Activated T-helper 9 cell treated with anti-CD3 and anti-CD28 coated beads, Interleukin-2, amount 50 U/mL, for 16 hours (primary cell): ENCODE data around the gene DIRAS2.
"Not testable (repeated sequence)": the region's sequence is repeated elsewhere in the genome, so short reads cannot be mapped to it uniquely, and the experiment has no call there.

Experiments
- DNase-seq: peaks from one replicate; pipeline ENCODE4 v3.0.0-alpha.2; 2020; ENCODE audit warnings: low read depth

Gene DIRAS2

GRCh38 chr9:90642570-90643539 is at the start of gene DIRAS2:
TSS of gene DIRAS2 (minus strand) at chr9:90642824. CDS start at chr9:90613827, 28,997 bp downstream.
- no peak for DNase-seq

GRCh38 chr9:90684736-90685135 is 42.1 kb upstream of the DIRAS2 start:
- no peak for DNase-seq

GRCh38 chr9:90684106-90684505 is 41.5 kb upstream of the DIRAS2 start:
- DNase-seq: no peak

- DNase-seq: no peak
Measured at GRCh38 chr9:90680534-90680933, 37.9 kb upstream of the DIRAS2 start.

GRCh38 chr9:90665072-90665471 is 22.4 kb upstream of the DIRAS2 start:
- DNase-seq: no peak

GRCh38 chr9:90659650-90660364 is 17.2 kb upstream of the DIRAS2 start:
- no peak for DNase-seq

GRCh38 chr9:90658783-90659182 is 16.2 kb upstream of the DIRAS2 start:
- no peak for DNase-seq

GRCh38 chr9:90658181-90658580 is 15.6 kb upstream of the DIRAS2 start:
- DNase-seq: no peak

- DNase-seq: not testable (repeated sequence)
Measured at GRCh38 chr9:90656876-90657275, 14.3 kb upstream of the DIRAS2 start.

GRCh38 chr9:90651246-90651645 is 8.6 kb upstream of the DIRAS2 start:
- DNase-seq: no peak

- no peak for DNase-seq
Measured at GRCh38 chr9:90647843-90648242, 5.2 kb upstream of the DIRAS2 start.

- no peak for DNase-seq
Measured at GRCh38 chr9:90645721-90646120, 3.1 kb upstream of the DIRAS2 start.

GRCh38 chr9:90641884-90642487 is 638 bp downstream of the DIRAS2 start:
- no peak for DNase-seq

- no peak for DNase-seq
Measured at GRCh38 chr9:90641086-90641485, 1.5 kb downstream of the DIRAS2 start.

GRCh38 chr9:90640361-90640760 is 2.3 kb downstream of the DIRAS2 start:
- DNase-seq: no peak

GRCh38 chr9:90637626-90638025 is 5.0 kb downstream of the DIRAS2 start:
- DNase-seq: no peak

- DNase-seq: no peak
Measured at GRCh38 chr9:90632647-90633207, 9.9 kb downstream of the DIRAS2 start.

GRCh38 chr9:90631964-90632363 is 10.7 kb downstream of the DIRAS2 start:
- DNase-seq: no peak

- DNase-seq: no peak
Measured at GRCh38 chr9:90629991-90630390, 12.6 kb downstream of the DIRAS2 start.

- no peak for DNase-seq
Measured at GRCh38 chr9:90629354-90629753, 13.3 kb downstream of the DIRAS2 start.

- DNase-seq: no peak
Measured at GRCh38 chr9:90616806-90617205, 25.8 kb downstream of the DIRAS2 start.

GRCh38 chr9:90613502-90613901 is 29.1 kb downstream of the DIRAS2 start:
- DNase-seq: no peak
